ENCODE results near the gene ADTRP.

DNA sequence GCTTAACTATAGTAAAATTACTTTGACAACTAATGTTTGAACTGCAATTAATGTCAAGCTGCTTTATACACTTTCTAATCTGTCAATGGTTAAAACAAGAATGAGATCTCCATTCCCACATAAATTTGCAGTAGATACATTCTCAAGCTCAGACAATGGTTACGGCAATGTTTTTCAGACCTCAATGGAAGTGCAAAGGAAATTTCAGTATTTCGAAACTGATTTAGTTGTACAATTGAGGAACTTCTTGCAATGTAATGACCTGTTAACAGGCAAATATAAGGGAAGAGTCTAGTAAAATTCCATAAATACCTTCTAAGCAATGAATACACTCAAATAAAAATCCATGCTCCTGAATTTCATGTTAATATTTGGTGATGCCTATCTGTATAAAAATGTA, 94.7 kb downstream of the ADTRP start:
- TF ChIP-seq POLR2AphosphoS5 (IDR thresholded peaks at IDR 0.05) (no peak), CTCF (IDR thresholded peaks at IDR 0.05) (no peak), POLR2A (IDR thresholded peaks at IDR 0.05) (no peak), EP300 (IDR thresholded peaks at IDR 0.05) (no peak)
